HG03460 (cell line): ENCODE results near the gene LRRC56.

Source experiments
- ATAC-seq: cut with Tn5 transposase; IDR thresholded peaks from one replicate; pipeline ENCODE4 v1.9.1; 2021; ENCODE audit not compliant: unreplicated experiment

LRRC56 gene

GRCh38 chr11:518463-519202, 18.7 kb upstream of the LRRC56 start:
- peak; percentile 77 for ATAC-seq

- no peak for ATAC-seq
Measured at GRCh38 chr11:520428-521176, 16.7 kb upstream of the LRRC56 start.

GRCh38 chr11:521177-521688, 16.1 kb upstream of the LRRC56 start:
- ATAC-seq: no peak

GRCh38 chr11:526192-526591, 11.1 kb upstream of the LRRC56 start:
- ATAC-seq: no peak

GRCh38 chr11:528166-528814, 9.0 kb upstream of the LRRC56 start:
- no peak for ATAC-seq

GRCh38 chr11:528815-529727, 8.3 kb upstream of the LRRC56 start:
- no peak for ATAC-seq

GRCh38 chr11:529728-530411, 7.5 kb upstream of the LRRC56 start:
- no peak for ATAC-seq

GRCh38 chr11:530960-531831, 6.1 kb upstream of the LRRC56 start:
- ATAC-seq: no peak

- no peak for ATAC-seq
Measured at GRCh38 chr11:531919-532526, 5.3 kb upstream of the LRRC56 start.

GRCh38 chr11:532527-532985, 4.8 kb upstream of the LRRC56 start:
- ATAC-seq: no peak

GRCh38 chr11:532986-533585, 4.2 kb upstream of the LRRC56 start:
- no peak for ATAC-seq

- ATAC-seq: no peak
Measured at GRCh38 chr11:533586-534395, 3.5 kb upstream of the LRRC56 start.

GRCh38 chr11:534396-535209, 2.7 kb upstream of the LRRC56 start:
- no peak for ATAC-seq

GRCh38 chr11:535210-535518, 2.2 kb upstream of the LRRC56 start:
- ATAC-seq: no peak

- peak; percentile 54 for ATAC-seq
Measured at GRCh38 chr11:535519-536454, 1.5 kb upstream of the LRRC56 start, which contains the start of gene HRAS. Gene HRAS, minus strand, starts transcription at chr11:535576.
